ENCODE results near the gene GUCA2B.

The GUCA2B gene

DNA sequence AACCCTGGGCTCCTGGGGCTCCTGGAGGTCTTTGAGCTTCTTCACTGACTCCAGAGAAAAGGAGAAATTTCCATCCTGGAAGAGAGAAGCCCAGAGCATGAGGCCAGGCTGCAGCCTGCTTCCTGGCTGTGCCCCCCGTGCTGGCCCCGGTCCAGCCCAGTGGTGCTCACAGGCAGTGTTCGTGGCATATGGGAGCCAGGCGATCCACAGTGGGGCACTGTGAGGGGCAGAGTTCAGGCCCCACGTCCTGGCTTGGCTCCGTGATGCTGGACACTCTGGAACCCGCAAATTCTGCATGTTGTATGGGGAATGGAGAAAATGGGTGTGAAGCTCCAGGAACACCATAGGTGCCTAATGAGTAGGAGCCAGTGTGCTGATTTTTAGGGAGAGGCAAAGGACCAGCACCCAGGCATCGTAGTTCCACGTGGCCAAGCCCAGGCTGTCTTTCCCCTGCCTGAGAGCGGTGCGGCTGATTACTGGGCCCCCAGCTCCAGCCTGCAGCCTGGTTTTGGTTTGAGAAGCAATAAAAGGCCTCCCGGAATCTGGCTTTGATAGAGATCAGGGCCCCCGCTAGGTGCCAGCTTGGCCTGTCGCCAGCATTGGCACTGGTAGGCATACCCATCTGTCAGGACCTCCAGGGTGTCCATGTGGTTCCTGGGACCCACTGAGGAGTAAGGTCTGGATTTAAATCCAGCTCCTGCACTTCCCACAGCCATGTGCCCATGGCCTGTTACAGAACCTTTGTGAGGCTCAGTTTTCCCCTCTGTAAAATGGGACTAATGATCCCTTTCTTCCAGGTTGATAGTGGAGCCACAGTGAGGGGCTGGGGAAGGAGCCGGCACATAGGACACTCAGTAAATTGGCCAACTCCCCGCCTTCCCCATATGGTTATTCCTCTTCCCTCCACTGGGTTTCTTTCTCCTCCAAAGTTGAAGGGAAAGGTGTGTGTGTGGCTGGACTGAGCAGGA is 10.6 kb downstream of the GUCA2B start:
- Histone ChIP-seq H3K9me3 (no peaks in the 10 kb centered on the region), H3K27ac (no peak overlapping the region), H3K4me1 (ENCODE audit: control insufficient read depth in 1 of 2, insufficient read depth in 1 of 2, low read depth in 1 of 2, low read length in 1 of 2) (peaks cover 6 to 8% of the 10 kb centered on the region in 2 experiments), H3K36me3 (no peaks in the 10 kb centered on the region), H3K4me3 (ENCODE audit: low read depth in 1 of 2, low read length in 1 of 2) (no peak overlapping the region), H3K27me3 (no peaks in the 10 kb centered on the region)
- TF ChIP-seq CTCF (IDR thresholded peaks at IDR 0.05): no peak

DNA sequence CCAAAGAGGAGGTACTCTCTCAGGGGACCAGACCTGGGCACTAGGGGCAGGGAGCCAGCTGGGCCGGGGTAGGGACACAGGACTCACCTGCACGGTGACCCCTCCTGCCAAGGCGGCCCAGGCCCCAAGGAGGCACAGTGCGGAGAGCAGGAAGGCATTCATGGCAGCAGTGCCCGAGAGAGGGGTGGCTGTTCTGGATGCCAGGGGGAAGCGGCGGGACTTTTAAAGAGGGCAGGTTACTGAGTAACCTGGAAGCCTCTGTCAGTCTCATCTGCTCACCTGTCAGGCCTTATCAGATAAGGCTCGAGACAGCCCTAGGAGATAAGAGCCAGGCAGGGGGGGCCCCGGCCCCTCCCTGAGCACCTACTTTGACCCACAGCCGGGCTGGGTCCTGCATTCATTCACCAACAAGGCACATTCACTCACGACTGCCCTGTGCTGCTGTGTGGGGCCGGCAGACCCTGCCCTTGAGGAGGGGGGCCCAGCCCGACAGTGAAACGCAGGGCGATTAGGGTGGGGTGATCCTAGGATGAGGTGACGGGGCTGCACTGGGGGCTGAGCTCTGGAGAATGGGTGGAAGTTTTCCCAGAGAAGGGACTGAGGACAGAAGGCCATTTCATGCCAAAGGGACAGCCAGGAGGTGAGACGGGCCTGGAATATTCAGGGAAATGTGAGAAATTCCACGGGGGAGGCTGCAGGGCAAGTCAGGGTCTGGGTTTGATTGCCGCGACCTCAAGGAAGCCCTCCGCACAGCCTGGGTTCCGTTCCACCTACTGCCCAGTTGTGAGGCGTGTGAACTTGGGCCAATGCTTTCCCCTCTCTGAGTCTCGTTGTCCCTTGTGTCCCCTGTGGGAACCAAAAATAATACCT is 11.6 kb downstream of the GUCA2B start, which contains the start of gene GUCA2A:
Gene GUCA2A, minus strand, starts transcription at position 195 of the 870 bp plus-strand sequence. Its CDS starts 33 bp downstream, at position 162.
- no peak within 1 kb of the TSS for H3K4me3 ChIP-seq (ENCODE audit: low read depth in 1 of 2, low read length in 1 of 2)
- H3K4me1 ChIP-seq (ENCODE audit: control insufficient read depth in 1 of 2, insufficient read depth in 1 of 2, low read depth in 1 of 2, low read length in 1 of 2): peaks cover 6 to 8% of the 10 kb centered on the region in 2 experiments
- H3K27me3 ChIP-seq: no peaks in the 10 kb centered on the region
- no peaks in the 10 kb centered on the region for H3K9me3 ChIP-seq
- H3K36me3 ChIP-seq: no peaks in the 10 kb centered on the region
- TF ChIP-seq CTCF (IDR thresholded peaks at IDR 0.05): no peak
- no peak within 1 kb of the TSS for H3K27ac ChIP-seq

DNA sequence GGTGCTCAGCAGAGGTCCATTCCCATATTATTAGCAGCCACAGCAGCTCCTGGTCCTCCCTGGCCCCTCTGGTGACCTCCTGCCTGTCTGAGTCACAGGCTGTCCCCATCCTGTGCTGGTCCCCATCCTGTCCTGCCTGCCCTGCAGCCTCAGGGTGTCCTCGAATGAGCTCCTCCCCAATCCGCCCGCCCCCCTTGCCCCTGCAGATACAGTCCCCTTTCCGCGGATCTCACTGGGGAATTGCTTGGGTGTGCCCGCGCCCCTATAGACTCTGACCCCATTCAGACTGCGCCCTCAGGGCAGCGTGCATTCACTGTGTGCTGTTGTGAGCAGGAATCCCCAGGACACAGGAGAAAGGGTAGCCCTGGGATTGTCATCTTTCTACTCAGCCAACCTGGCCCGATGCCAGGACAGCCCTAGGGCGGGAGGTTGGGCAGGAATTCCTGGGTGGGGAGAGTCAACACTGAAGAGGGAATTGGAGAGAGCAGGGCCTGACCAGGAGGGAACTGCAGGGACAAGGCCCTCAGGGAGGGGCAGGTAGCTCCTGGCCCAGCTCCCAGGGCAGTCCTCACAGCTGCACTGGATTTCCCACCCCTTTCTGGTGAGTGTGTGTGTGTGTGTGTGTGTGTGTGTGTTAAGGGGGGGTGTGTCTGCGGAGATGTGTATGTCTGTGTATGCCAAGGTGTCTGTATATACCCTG is 12.5 kb downstream of the GUCA2B start:
- Histone ChIP-seq H3K4me1 (ENCODE audit: control insufficient read depth in 1 of 2, insufficient read depth in 1 of 2, low read depth in 1 of 2, low read length in 1 of 2) (peaks cover 6 to 8% of the 10 kb centered on the region in 2 experiments), H3K36me3 (no peaks in the 10 kb centered on the region), H3K27ac (no peak overlapping the region), H3K27me3 (no peaks in the 10 kb centered on the region), H3K9me3 (no peaks in the 10 kb centered on the region), H3K4me3 (ENCODE audit: low read depth in 1 of 2, low read length in 1 of 2) (no peak overlapping the region)
- TF ChIP-seq CTCF (IDR thresholded peaks at IDR 0.05): no peak

- no peak for TF ChIP-seq CTCF (IDR thresholded peaks at IDR 0.05)
- H3K36me3 ChIP-seq: no peaks in the 10 kb centered on the region
- no peak overlapping the region for H3K4me3 ChIP-seq (ENCODE audit: low read depth in 1 of 2, low read length in 1 of 2)
Observed at GRCh38 chr1:42167611-42168390, 14.6 kb downstream of the GUCA2B start.

GRCh38 chr1:42168391-42168670 is 15.1 kb downstream of the GUCA2B start:
- Histone ChIP-seq H3K36me3 (no peaks in the 10 kb centered on the region), H3K4me1 (ENCODE audit: control insufficient read depth in 1 of 2, insufficient read depth in 1 of 2, low read depth in 1 of 2, low read length in 1 of 2) (no peaks in the 10 kb centered on the region), H3K4me3 (ENCODE audit: low read depth in 1 of 2, low read length in 1 of 2) (no peak overlapping the region), H3K27me3 (no peaks in the 10 kb centered on the region), H3K27ac (no peak overlapping the region), H3K9me3 (no peaks in the 10 kb centered on the region)
- TF ChIP-seq CTCF (IDR thresholded peaks at IDR 0.05): no peak

More at GRCh38 chr1:42167611-42168390, 14.6 kb downstream of the GUCA2B start:
- no peaks in the 10 kb centered on the region for H3K9me3 ChIP-seq
- H3K27ac ChIP-seq: no peak overlapping the region
- no peaks in the 10 kb centered on the region for H3K4me1 ChIP-seq (ENCODE audit: control insufficient read depth in 1 of 2, insufficient read depth in 1 of 2, low read depth in 1 of 2, low read length in 1 of 2)
- no peaks in the 10 kb centered on the region for H3K27me3 ChIP-seq
